H1 (cell line): Measurements from ENCODE around the gene ZNF516. TPM values are rescaled to one million over a fixed set of nuclear protein-coding genes. Genes with fewer than 3 reads are reported as not detected.

ENCODE experiments used
- CTCF ChIA-PET: fragments of 300-600 bp; sonication (Branson Sonifier 250); formaldehyde crosslinking; loops from one replicate; lab custom pipeline; 2021; ENCODE audit not compliant: partially characterized antibody; lab: Charles Lee
- POLR2A ChIA-PET: fragments of 300-600 bp; sonication (Branson Sonifier 250); formaldehyde crosslinking; loops from one replicate; lab custom pipeline; 2021; ENCODE audit warnings: inconsistent platforms; ENCODE audit not compliant: partially characterized antibody; lab: Charles Lee
- DNase-seq, 2 experiments: peaks; one replicate each; pipeline versions ENCODE4 v3.0.0 to v3.0.0-alpha.2; 2010 to 2022; ENCODE audit warnings: low spot score in 2 of 2, low read depth in 1 of 2, mixed read lengths in 1 of 2
- FAIRE-seq: peaks from 2 replicates; lab custom pipeline; 2011; peaks lifted over from hg19 to GRCh38; lab: Jason Lieb, UNC
- H2AFZ ChIP-seq: 2 replicates; pipeline ENCODE4 v1.8.1; 2012; ENCODE audit warnings: low read length, inconsistent platforms
- H2AK5ac ChIP-seq: 2 replicates; pipeline ENCODE4 v1.6.1; 2013; ENCODE audit warnings: low read depth, low read length
- H2BK120ac ChIP-seq: replicated peaks from 2 replicates; pipeline ENCODE3; 2013; ENCODE audit warnings: low read depth, low read length, inconsistent platforms
- H2BK12ac ChIP-seq: 2 replicates; pipeline ENCODE4 v1.6.1; 2013; ENCODE audit warnings: low read depth, low read length
- H2BK15ac ChIP-seq: 2 replicates; pipeline ENCODE4 v1.6.1; 2013; ENCODE audit warnings: low read length
- H2BK20ac ChIP-seq: 2 replicates; pipeline ENCODE4 v1.6.1; 2013; ENCODE audit warnings: low read length
- H2BK5ac ChIP-seq: 2 replicates; pipeline ENCODE4 v1.6.1; 2013; ENCODE audit warnings: low read depth, low read length
- H3K14ac ChIP-seq: 2 replicates; pipeline ENCODE4 v1.6.1; 2013; ENCODE audit warnings: inconsistent platforms; ENCODE audit not compliant: insufficient read length
- H3K18ac ChIP-seq: 2 replicates; pipeline ENCODE4 v1.6.1; 2013; ENCODE audit warnings: low read length; ENCODE audit errors: extremely low read depth
- H3K23ac ChIP-seq: 2 replicates; pipeline ENCODE4 v1.6.1; 2013; ENCODE audit warnings: inconsistent platforms; ENCODE audit not compliant: insufficient read length
- H3K23me2 ChIP-seq: 2 replicates; pipeline ENCODE4 v1.6.1; 2013; ENCODE audit warnings: low read depth, low read length
- H3K27ac ChIP-seq: 2 replicates; pipeline ENCODE4 v1.6.1; 2011; ENCODE audit warnings: low read depth, low read length, inconsistent platforms
- H3K27me3 ChIP-seq, 4 experiments: replicated peaks in 1 of 4; 1 replicate in 1 of 4; 2 replicates in 3 of 4; pipeline versions ENCODE4 v1.6.1 to v1.8.1; 2011 to 2013; ENCODE audit warnings: low read length in 3 of 4, mild to moderate bottlenecking in 3 of 4, inconsistent platforms in 2 of 4, mixed read lengths in 2 of 4, moderate library complexity in 1 of 4; ENCODE audit not compliant: control insufficient read depth in 3 of 4, insufficient read depth in 3 of 4; ENCODE audit errors: extremely low read depth in 1 of 4
- H3K36me3 ChIP-seq, 4 experiments: 2 replicates each; pipeline versions ENCODE4 v1.6.1 to v1.8.1; 2011 to 2013; ENCODE audit warnings: mild to moderate bottlenecking in 4 of 4, low read length in 3 of 4, moderate library complexity in 2 of 4, control low read depth in 1 of 4, inconsistent platforms in 1 of 4; ENCODE audit not compliant: insufficient read depth in 4 of 4, control insufficient read depth in 2 of 4
- H3K4ac ChIP-seq: replicated peaks from 2 replicates; pipeline ENCODE3; 2013; ENCODE audit warnings: low read length, low read depth, mixed read lengths, inconsistent platforms; ENCODE audit not compliant: insufficient read length
- H3K4me1 ChIP-seq, 4 experiments: replicated peaks in 1 of 4; 1 replicate in 1 of 4; 2 replicates in 3 of 4; pipeline versions ENCODE4 v1.6.1 to v1.8.1; 2011 to 2013; ENCODE audit warnings: low read length in 3 of 4, inconsistent platforms in 2 of 4, mixed read lengths in 1 of 4; ENCODE audit not compliant: insufficient read depth in 4 of 4, control insufficient read depth in 3 of 4
- H3K4me2 ChIP-seq, 2 experiments: 2 replicates each; pipeline versions ENCODE4 v1.6.1 to v1.8.1; 2011 to 2013; ENCODE audit warnings: low read depth in 2 of 2, low read length in 2 of 2, control low read depth in 1 of 2, inconsistent platforms in 1 of 2, mild to moderate bottlenecking in 1 of 2; ENCODE audit not compliant: insufficient read depth in 1 of 2
- H3K4me3 ChIP-seq, 4 experiments: fragments of 200-600, 300-600 bp in 1 of 4; sonication (generic), shearing (Covaris generic), sonication (Bioruptor Twin) in 1 of 4; 2 replicates each; pipeline versions ENCODE4 v1.5.1 to v1.8.1; 2011 to 2016; ENCODE audit warnings: low read length in 4 of 4, low read depth in 3 of 4, control low read depth in 2 of 4, inconsistent platforms in 2 of 4, mild to moderate bottlenecking in 2 of 4, mixed read lengths in 1 of 4, moderate library complexity in 1 of 4; ENCODE audit not compliant: insufficient read depth in 2 of 4; ENCODE audit errors: extremely low read depth in 1 of 4
- H3K56ac ChIP-seq: replicated peaks from 2 replicates; pipeline ENCODE3; 2013; ENCODE audit warnings: low read depth, mild to moderate bottlenecking, mixed read lengths, low read length, inconsistent platforms; ENCODE audit not compliant: insufficient read length
- H3K79me1 ChIP-seq: 2 replicates; pipeline ENCODE4 v1.6.1; 2013; ENCODE audit warnings: low read depth, low read length, control low read depth
- H3K79me2 ChIP-seq, 2 experiments: 2 replicates each; pipeline versions ENCODE4 v1.6.1 to v1.8.1; 2012 to 2013; ENCODE audit warnings: low read length in 2 of 2, mild to moderate bottlenecking in 2 of 2, inconsistent platforms in 1 of 2; ENCODE audit not compliant: insufficient read depth in 2 of 2, control insufficient read depth in 1 of 2
- H3K9ac ChIP-seq, 4 experiments: replicated peaks in 1 of 4; 1 replicate in 1 of 4; 2 replicates in 3 of 4; pipeline versions ENCODE4 v1.6.1 to v1.8.1; 2011 to 2013; ENCODE audit warnings: low read depth in 3 of 4, low read length in 3 of 4, control low read depth in 2 of 4, mild to moderate bottlenecking in 2 of 4, moderate library complexity in 2 of 4, inconsistent platforms in 1 of 4; ENCODE audit errors: extremely low read depth in 1 of 4
- H3K9me3 ChIP-seq, 2 experiments: 2 replicates each; pipeline versions ENCODE4 v1.6.1 to v1.8.1; 2012 to 2013; ENCODE audit warnings: mild to moderate bottlenecking in 2 of 2, moderate library complexity in 2 of 2, control low read depth in 1 of 2, inconsistent platforms in 1 of 2, low read depth in 1 of 2, low read length in 1 of 2, mixed read lengths in 1 of 2; ENCODE audit not compliant: insufficient read depth in 2 of 2
- H4K20me1 ChIP-seq, 2 experiments: replicated peaks in 1 of 2; 2 replicates each; pipeline versions ENCODE3 to v1.8.1; 2011 to 2013; ENCODE audit warnings: inconsistent platforms in 2 of 2, low read length in 2 of 2, mild to moderate bottlenecking in 1 of 2; ENCODE audit not compliant: insufficient read depth in 2 of 2, control insufficient read depth in 1 of 2
- H4K5ac ChIP-seq: 2 replicates; pipeline ENCODE4 v1.6.1; 2013; ENCODE audit warnings: low read length, low read depth, mixed read lengths, inconsistent platforms; ENCODE audit not compliant: insufficient read length
- H4K8ac ChIP-seq: 2 replicates; pipeline ENCODE4 v1.8.0; 2013; ENCODE audit warnings: mild to moderate bottlenecking, moderate library complexity, low read length, inconsistent platforms; ENCODE audit not compliant: insufficient read depth; ENCODE audit errors: extremely low read depth
- H4K91ac ChIP-seq: replicated peaks from 2 replicates; pipeline ENCODE3; 2013; ENCODE audit warnings: low read length, mixed read lengths, inconsistent platforms; ENCODE audit not compliant: insufficient read length
- CBX8 ChIP-seq: fragments of 300-800, 300-1000 bp; sonication (generic); IDR thresholded peaks from 2 replicates; pipeline ENCODE4 v1.7.1; 2016; ENCODE audit warnings: low read depth, low read length, borderline replicate concordance
- CTCF ChIP-seq, 3 experiments: IDR thresholded peaks; 1 replicate in 2 of 3; 2 replicates in 1 of 3; pipeline versions ENCODE4 v1.5.1 to v1.6.1; 2011; ENCODE audit warnings: low read length in 3 of 3, mild to moderate bottlenecking in 3 of 3, inconsistent platforms in 2 of 3, low read depth in 1 of 3, moderate library complexity in 1 of 3; ENCODE audit not compliant: insufficient read depth in 1 of 3; ENCODE audit errors: control extremely low read depth in 1 of 3
- EP300 ChIP-seq, 2 experiments: IDR thresholded peaks; 1 replicate in 1 of 2; 2 replicates in 1 of 2; pipeline ENCODE4 v1.6.1; 2011 to 2012; ENCODE audit warnings: low read depth in 2 of 2, low read length in 2 of 2, mild to moderate bottlenecking in 2 of 2, borderline replicate concordance in 1 of 2, inconsistent platforms in 1 of 2, moderate library complexity in 1 of 2
- PHF8 ChIP-seq: fragments of 200-600 bp; sonication (generic); conservative IDR thresholded peaks from 2 replicates; pipeline ENCODE4 v1.7.1; 2012; ENCODE audit warnings: low read depth, mild to moderate bottlenecking, inconsistent platforms, low read length, moderate library complexity
- RAD21 ChIP-seq, 2 experiments: IDR thresholded peaks in 1 of 2; conservative IDR thresholded peaks in 1 of 2; 2 replicates each; pipeline ENCODE4 v1.6.1; 2011; ENCODE audit warnings: low read depth in 2 of 2, low read length in 2 of 2, improper control_type of control experiment in 1 of 2, inconsistent platforms in 1 of 2, mild to moderate bottlenecking in 1 of 2, moderate library complexity in 1 of 2
- RBBP5 ChIP-seq: IDR thresholded peaks from 2 replicates; pipeline ENCODE4 v1.7.1; 2012; ENCODE audit warnings: low read depth, mild to moderate bottlenecking, inconsistent platforms, low read length, moderate library complexity, borderline replicate concordance
- SIX5 ChIP-seq: IDR thresholded peaks from 2 replicates; pipeline ENCODE4 v1.6.1; 2011; ENCODE audit warnings: mild to moderate bottlenecking, low read depth, low read length
- TEAD4 ChIP-seq: IDR thresholded peaks from 2 replicates; pipeline ENCODE4 v1.6.1; 2012; ENCODE audit warnings: low read depth, low read length, inconsistent platforms, mixed read lengths
- WGBS, 2 experiments: shearing (Covaris generic) in 1 of 2; methylation state at CpG; one replicate each; pipeline versions ENCODE4 v1.1.6 to v1.1.7; 2013 to 2015; ENCODE audit warnings: low lambda C conversion rate in 2 of 2, mixed read lengths in 2 of 2, inconsistent platforms in 1 of 2, low coverage in 1 of 2, missing lambda C conversion rate in 1 of 2; ENCODE audit not compliant: insufficient replicate concordance in 2 of 2, insufficient coverage in 1 of 2, insufficient read length in 1 of 2; ENCODE audit errors: extremely low coverage in 1 of 2, missing lambda C conversion rate in 1 of 2; 5-methylcytosine and 5-hydroxymethylcytosine counted together
- polyA plus RNA-seq, 7 experiments: library from polyadenylated mRNA; depleted of rRNA in 3 of 7; stranded (reverse) in 5 of 7; unstranded in 2 of 7; fragments of >200 nt in 5 of 7; fragments of 200-250 nt in 2 of 7; gene quantifications; 1 replicate in 5 of 7; 2 replicates in 1 of 7; 4 replicates in 1 of 7; pipeline versions ENCODE4 v1.2.1 to v1.2.3, GENCODE V29; 2011 to 2013; ENCODE audit warnings: missing spikeins in 2 of 7, mixed read lengths in 2 of 7
- total RNA-seq: library from RNA; stranded (reverse); fragmentation: NEBNext Ultra II Directional; extraction: Animal tissue kit (Norgen Biotek cat#: 25700); gene quantifications from 2 replicates; pipeline ENCODE4 v1.2.1, GENCODE V29; 2021

ZNF516 gene
- total and polyA plus RNA-seq, 2 of the 8 experiments (the other 6 are each of a cell fraction or from before 2014, with no cell fraction given) = 7.3 to 17.0 TPM

DNA sequence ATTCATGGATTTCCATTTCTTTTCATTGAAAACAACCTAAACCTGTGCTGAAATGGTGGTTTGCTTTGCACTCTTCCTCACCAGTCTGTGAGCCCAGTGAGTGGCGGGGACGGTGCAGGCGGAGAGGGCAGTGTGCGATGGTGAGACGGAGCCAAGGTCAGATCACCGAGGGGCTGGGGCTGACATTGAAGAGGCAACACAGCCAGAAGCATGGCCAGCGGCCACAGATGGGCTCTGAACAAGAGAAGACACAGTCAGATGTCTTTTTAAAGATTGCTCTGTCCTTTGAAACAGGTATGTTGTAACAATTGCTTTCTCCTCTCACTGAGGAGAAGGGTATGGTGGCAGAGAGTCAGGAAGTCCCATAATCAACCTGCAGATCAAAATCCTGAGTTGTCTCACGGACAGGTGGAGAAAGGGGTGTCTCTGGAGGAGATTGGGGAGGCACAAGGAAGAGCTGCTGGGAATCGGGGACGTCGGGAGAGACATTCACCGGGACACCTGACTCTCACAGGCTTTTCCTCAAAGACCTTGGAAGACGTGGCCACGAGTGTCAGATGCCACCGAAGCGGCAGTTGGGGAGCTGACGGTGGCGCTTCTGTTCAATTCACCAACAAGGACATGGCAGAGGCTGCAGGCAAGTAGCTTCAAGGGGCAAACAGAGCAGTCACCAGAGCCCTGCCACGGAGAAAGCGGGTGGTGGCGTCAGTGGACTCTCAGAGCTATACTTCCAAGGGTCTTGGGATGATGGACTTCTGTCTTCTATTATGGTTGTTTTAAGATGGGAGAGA lies 12.1 kb upstream of the ZNF516 start:
- no peaks in the 10 kb centered on the region for H3K9me3 ChIP-seq
- POLR2A ChIA-PET = interaction anchor here (1.1 kb wide), 1 partner anchor 13 kb away, joined by 3 read pairs; no protein-coding TSS in a partner anchor
- H3K27ac ChIP-seq = no peak overlapping the region
- TF ChIP-seq RAD21 (IDR thresholded peaks at IDR 0.05 in 1 of 2, conservative IDR thresholded peaks at IDR 0.05 in 1 of 2; ENCODE audit: low read depth in 2 of 2, low read length in 2 of 2) (no peak), SIX5 (no peak), CTCF (IDR thresholded peaks at IDR 0.05; ENCODE audit: control extremely low read depth in 1 of 3, insufficient read depth in 1 of 3, low read depth in 1 of 3, low read length in 3 of 3) (no peak), RBBP5 (no peak), PHF8 (no peak), EP300 (IDR thresholded peaks at IDR 0.05; ENCODE audit: borderline replicate concordance in 1 of 2, low read depth in 2 of 2, low read length in 2 of 2) (no peak), TEAD4 (no peak), CBX8 (no peak)

More for the DNA sequence above, 12.1 kb upstream of the ZNF516 start:
- no peaks in the 10 kb centered on the region for H3K23me2 ChIP-seq
- H4K91ac ChIP-seq = no peak overlapping the region
- H2BK12ac ChIP-seq = no peak overlapping the region
- H3K4me3 ChIP-seq = no peak overlapping the region
- DNase-seq = no peak
- no peaks in the 10 kb centered on the region for H4K20me1 ChIP-seq
- no peak overlapping the region; the same call in 1 of the 2 replicates for H4K8ac ChIP-seq
- no peaks in the 10 kb centered on the region for H3K36me3 ChIP-seq
- H3K79me2 ChIP-seq = no peaks in the 10 kb centered on the region
- no peak overlapping the region for H2AK5ac ChIP-seq
- no peak overlapping the region for H2BK120ac ChIP-seq
- H2AFZ ChIP-seq = no peak overlapping the region
- no peaks in the 10 kb centered on the region; a peak in 1 of 7 replicates for H3K27me3 ChIP-seq
- no peaks in the 10 kb centered on the region for H3K79me1 ChIP-seq
- 92% methylated on average over 21 of the region's 21 CpGs; no CpG with 5 or more reads in 1 of the 2 experiments for WGBS, 2 experiments
- no peak overlapping the region for H3K4me2 ChIP-seq
- H2BK5ac ChIP-seq = no peak overlapping the region
- H3K4ac ChIP-seq = no peak overlapping the region
- H3K56ac ChIP-seq = no peak overlapping the region
- H2BK20ac ChIP-seq = no peak overlapping the region
- CTCF ChIA-PET = interaction anchor here (0.6 to 1.0 kb wide), 3 partner anchors 13 to 202 kb away, joined by 3 to 4 read pairs (median 3); no protein-coding TSS in a partner anchor
- H4K5ac ChIP-seq = no peak overlapping the region
- FAIRE-seq = no peak
- no peak overlapping the region for H3K18ac ChIP-seq
- H3K14ac ChIP-seq = no peak overlapping the region
- no peak overlapping the region for H3K9ac ChIP-seq
- H3K23ac ChIP-seq = no peak overlapping the region
- H2BK15ac ChIP-seq = no peak overlapping the region
- peaks cover 0 to 7% (median 4%) of the 10 kb centered on the region in 4 experiments; a peak in 3 of 7 replicates for H3K4me1 ChIP-seq
